GM12873 (cell line): ENCODE measurements around the gene CRTAC1.
A peak's percentile ranks its signal among the peaks of the same experiment; 100 is the strongest.

Experiments used
- TF ChIP-seq, protein P1 (sequence below): IDR thresholded peaks from 2 replicates; pipeline ENCODE4 v1.5.1; 2012; ENCODE audit warnings: low read depth, mild to moderate bottlenecking, moderate library complexity, low read length, control low read depth; ENCODE audit not compliant: insufficient read depth; ENCODE audit errors: missing control alignments

Gene CRTAC1

DNA sequence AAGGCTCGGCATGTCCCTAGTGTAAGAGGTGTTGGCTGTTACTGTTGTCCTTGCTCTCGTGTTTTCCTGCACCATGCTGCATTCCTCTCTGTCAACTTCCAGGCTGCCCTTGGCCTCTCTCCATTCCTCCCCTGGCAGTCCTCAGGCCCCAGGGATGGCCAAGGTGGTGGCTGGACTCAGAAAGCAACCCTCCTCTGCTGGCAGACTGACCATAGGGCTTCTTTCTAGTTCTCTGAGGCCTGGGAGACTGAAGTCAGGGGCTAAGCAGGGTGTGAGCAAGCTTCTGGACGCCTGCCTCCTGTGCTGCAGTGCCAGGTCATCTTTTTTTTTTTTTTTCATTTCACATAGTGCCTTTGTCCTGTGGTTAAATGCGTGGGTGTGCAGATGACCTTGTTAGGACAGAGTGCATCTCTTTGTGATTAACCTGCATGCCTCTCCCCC is 108.8 kb downstream of the CRTAC1 start:
- TF ChIP-seq, protein P1, sequence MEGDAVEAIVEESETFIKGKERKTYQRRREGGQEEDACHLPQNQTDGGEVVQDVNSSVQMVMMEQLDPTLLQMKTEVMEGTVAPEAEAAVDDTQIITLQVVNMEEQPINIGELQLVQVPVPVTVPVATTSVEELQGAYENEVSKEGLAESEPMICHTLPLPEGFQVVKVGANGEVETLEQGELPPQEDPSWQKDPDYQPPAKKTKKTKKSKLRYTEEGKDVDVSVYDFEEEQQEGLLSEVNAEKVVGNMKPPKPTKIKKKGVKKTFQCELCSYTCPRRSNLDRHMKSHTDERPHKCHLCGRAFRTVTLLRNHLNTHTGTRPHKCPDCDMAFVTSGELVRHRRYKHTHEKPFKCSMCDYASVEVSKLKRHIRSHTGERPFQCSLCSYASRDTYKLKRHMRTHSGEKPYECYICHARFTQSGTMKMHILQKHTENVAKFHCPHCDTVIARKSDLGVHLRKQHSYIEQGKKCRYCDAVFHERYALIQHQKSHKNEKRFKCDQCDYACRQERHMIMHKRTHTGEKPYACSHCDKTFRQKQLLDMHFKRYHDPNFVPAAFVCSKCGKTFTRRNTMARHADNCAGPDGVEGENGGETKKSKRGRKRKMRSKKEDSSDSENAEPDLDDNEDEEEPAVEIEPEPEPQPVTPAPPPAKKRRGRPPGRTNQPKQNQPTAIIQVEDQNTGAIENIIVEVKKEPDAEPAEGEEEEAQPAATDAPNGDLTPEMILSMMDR: no peak

DNA sequence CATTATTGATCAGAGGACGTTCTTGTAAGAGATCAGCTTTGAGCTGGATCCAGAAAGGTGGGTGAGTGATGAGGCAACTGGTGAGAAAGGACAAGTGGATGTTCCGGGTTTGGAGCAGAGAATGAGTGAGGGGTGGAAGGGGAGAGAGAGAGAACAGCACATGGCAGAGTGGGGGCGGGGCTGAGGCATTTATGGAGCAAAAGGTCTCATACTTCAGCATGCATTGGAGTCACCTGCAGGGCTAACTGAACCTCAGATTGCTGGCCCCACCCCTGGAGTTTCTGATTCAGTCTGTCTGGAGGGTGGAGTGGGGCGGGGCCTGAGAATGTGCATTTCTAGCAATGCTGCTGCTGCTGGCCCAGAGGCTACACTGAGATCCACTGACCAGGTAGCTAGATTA is 109.6 kb downstream of the CRTAC1 start:
- TF ChIP-seq, protein P1: no peak

DNA sequence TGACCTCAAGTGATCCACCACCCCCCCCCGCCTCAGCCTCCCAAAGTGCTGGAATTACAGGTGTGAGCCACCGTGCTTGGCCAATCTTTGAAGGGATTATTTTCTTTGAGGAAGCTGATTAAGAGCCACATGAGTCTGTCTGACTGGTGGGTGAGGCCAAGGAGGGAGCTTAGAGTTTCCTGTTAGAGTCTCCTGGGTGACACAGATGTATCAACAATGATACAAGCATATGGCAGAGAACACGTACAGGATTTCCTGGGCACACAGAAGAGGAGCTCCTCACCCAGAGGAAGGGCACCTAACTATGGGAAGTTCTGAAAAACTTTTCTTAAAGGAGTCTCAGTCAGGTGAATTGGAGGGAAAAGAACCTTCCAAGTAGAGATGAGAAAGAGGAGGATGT is 111.4 kb downstream of the CRTAC1 start:
- TF ChIP-seq, protein P1: no peak

DNA sequence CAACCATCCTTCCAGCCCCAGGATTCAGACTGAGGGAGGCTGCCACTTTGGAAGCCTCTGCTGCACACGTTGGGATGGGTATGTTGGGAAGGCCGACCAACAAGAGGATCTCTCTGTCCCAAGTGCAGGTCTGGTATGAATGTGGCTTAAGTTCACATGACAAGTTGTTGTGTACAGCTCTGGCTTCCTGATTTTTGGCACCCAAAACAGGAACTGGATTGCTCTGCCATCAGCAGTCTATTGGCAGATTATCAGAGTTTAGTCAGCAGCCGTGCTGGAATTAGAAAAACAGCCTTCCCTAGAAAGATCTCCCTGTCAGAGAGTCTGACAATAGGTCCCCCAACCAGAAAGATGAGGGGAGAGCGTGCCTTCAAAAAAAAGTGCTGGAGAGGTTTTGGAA is 113.8 kb downstream of the CRTAC1 start:
- TF ChIP-seq, protein P1: no peak

DNA sequence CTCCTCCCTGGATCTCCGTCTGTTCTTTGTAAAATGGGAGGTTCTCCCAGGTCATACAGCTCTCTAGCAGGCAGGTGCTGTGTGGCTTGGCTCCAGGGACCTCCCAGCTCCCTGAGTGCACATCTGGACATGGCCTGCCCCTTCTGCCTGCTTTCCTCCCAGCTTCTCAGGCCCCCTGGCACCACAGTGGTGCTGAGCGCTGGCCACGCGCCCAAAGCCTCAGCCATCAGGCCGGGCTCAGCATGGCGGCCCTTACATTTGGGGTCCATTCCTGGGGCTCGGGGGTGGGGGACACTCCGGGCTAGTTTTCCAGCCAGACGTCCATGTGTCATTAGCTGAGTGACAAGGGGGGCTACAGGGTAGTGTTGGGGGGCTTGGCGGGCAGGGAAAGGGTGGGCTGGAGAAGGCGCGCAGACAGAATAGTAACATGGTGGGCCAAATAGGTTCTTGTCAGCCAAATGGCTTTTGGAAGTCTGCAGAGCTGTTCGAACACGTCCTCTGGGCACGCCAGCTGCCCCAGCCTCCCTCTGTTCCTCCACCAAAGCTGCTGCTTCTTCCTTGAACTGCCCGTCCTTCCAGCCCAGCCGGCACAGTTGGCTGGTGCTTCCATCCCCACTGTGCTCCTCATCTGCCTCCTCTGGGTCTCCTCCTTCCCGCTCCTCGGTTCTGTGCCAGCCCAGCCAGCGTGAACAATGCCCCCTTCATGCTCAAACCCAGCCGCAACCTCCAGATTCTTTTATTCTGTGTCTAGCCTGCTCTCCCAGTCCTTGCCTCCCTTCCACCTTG is 114.9 kb downstream of the CRTAC1 start:
- TF ChIP-seq, protein P1: no peak

DNA sequence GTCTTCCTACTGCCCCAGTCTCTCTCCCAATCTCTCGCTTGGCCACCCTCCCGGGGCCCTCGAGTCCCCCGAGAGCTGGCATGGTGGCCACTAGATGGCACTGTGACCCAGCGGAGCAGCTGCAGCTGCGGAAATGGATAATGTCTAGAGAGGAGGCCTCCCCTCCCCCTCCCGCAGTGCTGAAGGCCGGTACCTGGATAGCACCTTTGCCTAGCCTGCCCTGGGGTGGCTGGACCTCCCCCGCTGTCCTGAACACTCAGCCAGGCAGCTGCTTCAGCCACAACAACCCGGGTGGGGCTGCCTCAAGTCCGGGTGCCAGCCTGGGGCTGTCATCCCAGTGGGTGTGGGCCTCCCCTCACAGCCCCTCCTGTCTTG is 115.6 kb downstream of the CRTAC1 start:
- TF ChIP-seq, protein P1: peak; percentile 88

DNA sequence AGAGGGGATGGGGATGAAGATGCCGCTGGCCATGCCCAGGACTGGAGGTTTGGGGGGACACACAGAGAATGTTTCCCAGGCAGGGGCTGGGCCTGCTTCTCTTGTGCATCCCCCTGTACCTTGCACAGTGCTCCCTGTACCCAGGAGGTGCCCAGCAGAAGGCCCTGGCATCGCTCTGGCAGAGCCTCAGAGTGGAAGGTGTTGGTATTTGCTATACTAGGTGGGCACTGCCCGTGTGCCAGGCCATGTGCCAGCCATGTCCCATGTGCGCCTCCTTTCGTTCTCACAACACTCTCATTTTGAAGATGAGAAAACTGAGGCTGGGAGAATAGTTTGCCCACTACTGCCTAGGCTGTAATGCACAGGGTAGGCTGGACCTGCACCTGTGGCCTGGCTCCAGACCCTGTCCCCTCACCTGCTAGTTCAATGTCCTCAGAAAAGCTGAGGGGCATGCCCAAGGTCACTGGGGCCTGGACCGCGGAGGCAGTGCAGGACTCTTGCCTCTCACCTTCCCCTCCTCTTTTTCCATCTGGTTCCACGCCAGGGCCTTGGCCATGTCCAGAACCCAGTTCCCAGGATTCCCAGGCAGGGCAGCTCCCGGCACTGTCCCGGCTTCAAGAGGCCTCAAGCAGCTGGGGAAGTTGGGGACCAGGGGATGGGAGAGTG is 116.1 kb downstream of the CRTAC1 start:
- TF ChIP-seq, protein P1: no peak
